Limb (tissue), 2 donors: ENCODE results near the gene PHLDB2.
A peak's percentile ranks its signal among the peaks of the same experiment; 100 is the strongest.

Experiments used
- DNase-seq, 2 donors: peaks; one replicate each; pipeline ENCODE4 v3.0.0-alpha.2; 2016; ENCODE audit errors: extremely low spot score in 2 of 2

Gene PHLDB2

GRCh38 chr3:111850537-111850936 is 8.5 kb upstream of the PHLDB2 start:
- no peak for DNase-seq

DNA sequence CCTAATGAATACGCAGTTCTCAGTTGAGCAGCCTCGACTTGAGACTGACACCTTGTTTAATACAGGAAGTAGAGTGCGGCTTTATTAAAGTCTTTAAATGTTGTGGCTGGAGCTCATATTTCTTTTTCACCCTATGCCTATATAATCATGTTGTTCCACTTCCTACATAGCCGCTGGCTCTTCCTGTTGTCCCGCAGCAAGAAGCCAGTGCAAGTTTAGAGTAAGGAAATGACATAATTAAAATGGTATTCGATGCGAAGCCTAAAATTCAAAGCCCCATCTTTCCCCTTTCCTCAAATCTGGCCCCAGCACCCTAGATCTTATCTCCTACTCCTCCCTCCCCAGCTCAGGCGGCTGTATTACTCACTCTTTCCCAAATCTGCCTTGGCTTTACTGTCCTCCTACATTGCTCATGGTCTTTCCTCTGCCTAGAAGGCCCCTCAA is 7.5 kb upstream of the PHLDB2 start:
- DNase-seq = peak in 1 of 2 donors; percentile 59

GRCh38 chr3:111852540-111852939 is 6.5 kb upstream of the PHLDB2 start:
- no peak for DNase-seq

DNA sequence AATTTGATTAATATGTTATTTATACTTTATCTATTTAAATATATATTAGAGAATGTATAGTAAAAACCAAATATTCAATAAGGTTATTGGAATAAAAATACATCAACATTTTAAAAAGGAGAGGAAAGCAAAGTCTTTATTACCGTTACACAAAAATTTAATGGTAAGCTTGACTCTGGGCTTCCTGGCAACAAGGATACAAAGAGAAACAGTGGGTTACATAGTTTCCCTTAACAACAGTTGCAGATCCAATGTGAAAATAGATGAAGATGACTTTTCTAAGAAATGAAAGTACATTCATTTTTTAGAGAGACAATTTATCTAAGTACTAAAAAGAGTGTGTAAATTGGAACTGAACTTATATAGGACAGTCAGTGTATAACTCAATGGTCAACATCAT is 6.0 kb upstream of the PHLDB2 start:
- DNase-seq = peak in 1 of 2 donors; percentile 54

GRCh38 chr3:111854990-111855389 is 4.1 kb upstream of the PHLDB2 start:
- DNase-seq = no peak

GRCh38 chr3:111856501-111856900 is 2.6 kb upstream of the PHLDB2 start:
- DNase-seq = no peak

- no peak for DNase-seq
Measured at GRCh38 chr3:111857474-111857873, 1.6 kb upstream of the PHLDB2 start.

- no peak for DNase-seq
Measured at GRCh38 chr3:111858642-111859041, 423 bp upstream of the PHLDB2 start.

- peak; percentile 81 to 85 for DNase-seq
Measured at GRCh38 chr3:111859974-111860859, 1.2 kb downstream of the PHLDB2 start.

- peak in 1 of 2 donors; percentile 51 for DNase-seq
Measured at GRCh38 chr3:111861391-111861790, 2.3 kb downstream of the PHLDB2 start.

- no peak for DNase-seq
Measured at GRCh38 chr3:111862415-111862814, 3.4 kb downstream of the PHLDB2 start.

DNA sequence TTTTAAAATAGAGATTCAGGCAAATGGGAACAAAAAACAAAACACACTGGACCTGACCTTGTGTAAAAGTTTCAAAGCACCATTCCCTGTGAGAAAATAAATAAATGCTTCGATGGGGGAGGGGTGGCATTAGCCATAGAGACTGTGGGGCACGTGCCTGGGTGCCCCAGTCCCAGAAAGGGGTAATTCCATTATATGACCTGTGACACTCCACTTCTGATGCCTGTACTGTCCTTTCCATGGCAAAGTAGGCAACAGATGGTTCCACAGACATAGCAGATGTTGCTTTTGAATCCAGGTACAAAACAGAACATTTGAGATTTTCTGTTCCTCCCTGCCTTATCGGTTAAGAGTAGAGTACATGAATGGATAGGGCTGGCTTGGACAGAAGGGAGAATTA is 3.9 kb downstream of the PHLDB2 start:
- no peak for DNase-seq

- DNase-seq = no peak
Measured at GRCh38 chr3:111863942-111864694, 5.1 kb downstream of the PHLDB2 start.

GRCh38 chr3:111864821-111865656 is 6.0 kb downstream of the PHLDB2 start:
- DNase-seq = peak in 1 of 2 donors; percentile 71

DNA sequence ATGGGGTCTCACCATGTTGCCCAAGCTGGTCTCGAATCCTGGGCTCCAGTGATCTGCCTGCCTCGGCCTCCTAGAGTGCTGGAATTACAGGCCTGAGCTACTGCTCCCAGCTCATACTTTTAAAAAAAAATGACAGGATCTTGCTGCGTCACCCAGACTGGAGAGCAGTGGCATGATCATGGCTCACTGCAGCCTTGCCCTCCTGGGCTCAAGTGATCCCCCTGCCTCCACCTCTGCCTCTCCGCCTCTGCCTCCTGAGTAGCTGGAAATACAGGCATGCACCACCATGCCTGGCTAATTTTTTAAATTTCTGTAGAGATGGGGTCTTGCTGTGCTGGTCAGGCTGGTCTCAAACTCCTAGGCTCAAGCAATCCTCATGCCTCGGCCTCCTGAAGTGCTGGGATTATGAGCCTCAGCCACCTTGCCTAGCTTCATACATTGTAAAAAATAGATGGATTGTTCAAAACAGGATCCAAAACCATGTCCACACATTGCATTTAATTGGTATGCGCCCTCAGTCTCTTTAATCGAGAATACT is 8.9 kb downstream of the PHLDB2 start:
- DNase-seq = no peak

GRCh38 chr3:111870620-111871019 is 11.6 kb downstream of the PHLDB2 start:
- DNase-seq = no peak

GRCh38 chr3:111871809-111872623 is 13.0 kb downstream of the PHLDB2 start:
- no peak for DNase-seq

- DNase-seq = no peak
Measured at GRCh38 chr3:111872979-111873378, 13.9 kb downstream of the PHLDB2 start.

- DNase-seq = no peak
Measured at GRCh38 chr3:111874177-111874820, 15.2 kb downstream of the PHLDB2 start.

DNA sequence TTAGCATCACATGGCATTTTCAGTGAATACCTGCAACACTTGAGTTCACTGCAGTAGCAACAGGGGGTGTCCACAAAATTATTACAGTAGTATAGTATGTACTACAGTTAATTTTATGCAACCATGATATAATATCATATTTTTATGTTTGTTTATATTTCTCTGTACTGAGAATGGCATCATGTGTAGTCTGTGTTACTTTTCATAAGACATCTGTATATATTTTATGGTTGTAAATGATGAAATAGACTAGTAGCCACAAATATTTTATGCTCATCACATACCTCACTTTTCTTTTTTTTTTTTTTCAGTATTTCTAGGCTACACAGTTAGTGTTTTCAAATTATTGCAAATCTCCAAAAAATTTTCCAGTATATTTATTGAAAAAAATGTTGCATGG is 22.4 kb downstream of the PHLDB2 start:
- no peak for DNase-seq
